HEK293 (cell line): ENCODE data around the gene SAMD13.

Experiments used
- ATF2 ChIP-seq: fragments of 450-650 bp; formaldehyde crosslinking; IDR thresholded peaks from 2 replicates; pipeline ENCODE4 v1.5.1; 2016; ENCODE audit warnings: missing biosample characterization, missing genetic modification characterization, low read depth
- CTCF ChIP-seq: fragments of 450-650 bp; formaldehyde crosslinking; IDR thresholded peaks from 2 replicates; pipeline ENCODE4 v1.5.1; 2016; ENCODE audit warnings: missing biosample characterization, missing genetic modification characterization
- GLI4 ChIP-seq: fragments of 450-650 bp; formaldehyde crosslinking; IDR thresholded peaks from 2 replicates; pipeline ENCODE4 v1.5.1; 2016; ENCODE audit warnings: missing biosample characterization, missing genetic modification characterization
- KLF1 ChIP-seq: fragments of 450-650 bp; formaldehyde crosslinking; IDR thresholded peaks from 2 replicates; pipeline ENCODE4 v1.5.1; 2016; ENCODE audit warnings: missing biosample characterization, missing genetic modification characterization
- KLF16 ChIP-seq: fragments of 450-650 bp; formaldehyde crosslinking; IDR thresholded peaks from 2 replicates; pipeline ENCODE4 v1.5.1; 2017; ENCODE audit warnings: missing biosample characterization, missing genetic modification characterization
- KLF7 ChIP-seq: fragments of 450-650 bp; formaldehyde crosslinking; IDR thresholded peaks from 2 replicates; pipeline ENCODE4 v1.5.1; 2016; ENCODE audit warnings: missing biosample characterization, missing genetic modification characterization, borderline replicate concordance
- REST ChIP-seq: fragments of 450-650 bp; formaldehyde crosslinking; IDR thresholded peaks from 2 replicates; pipeline ENCODE4 v1.5.1; 2016; ENCODE audit warnings: missing biosample characterization, missing genetic modification characterization
- TCF7L2 ChIP-seq: IDR thresholded peaks from 2 replicates; pipeline ENCODE4 v1.6.1; 2011; ENCODE audit warnings: low read depth, mild to moderate bottlenecking, inconsistent platforms, low read length, moderate library complexity, borderline replicate concordance
- ZBTB48 ChIP-seq: fragments of 450-650 bp; formaldehyde crosslinking; IDR thresholded peaks from 2 replicates; pipeline ENCODE4 v1.5.1; 2016; ENCODE audit warnings: missing biosample characterization, missing genetic modification characterization
- ZNF266 ChIP-seq: fragments of 450-650 bp; formaldehyde crosslinking; IDR thresholded peaks from 2 replicates; pipeline ENCODE4 v1.5.1; 2016; ENCODE audit warnings: missing biosample characterization, missing genetic modification characterization, low read depth
- ZNF274 ChIP-seq, 2 experiments: fragments of 200-500 bp in 1 of 2; fragments of 450-650 bp in 1 of 2; sonication (Bioruptor generic) in 1 of 2; formaldehyde crosslinking in 1 of 2; IDR thresholded peaks; 2 replicates each; pipeline versions ENCODE4 v1.5.1 to v1.6.1; 2014 to 2016; ENCODE audit warnings: borderline replicate concordance in 1 of 2, inconsistent platforms in 1 of 2, low read length in 1 of 2, missing biosample characterization in 1 of 2, missing genetic modification characterization in 1 of 2
- ZNF658 ChIP-seq: fragments of 450-650 bp; formaldehyde crosslinking; IDR thresholded peaks from 2 replicates; pipeline ENCODE4; 2016; ENCODE audit warnings: missing biosample characterization, missing genetic modification characterization
- ZNF843 ChIP-seq: fragments of 450-650 bp; formaldehyde crosslinking; IDR thresholded peaks from 2 replicates; pipeline ENCODE4 v1.5.1; 2016; ENCODE audit warnings: missing biosample characterization, missing genetic modification characterization
- TF ChIP-seq, protein P1 (sequence below): sonication (generic); formaldehyde crosslinking; IDR thresholded peaks from 2 replicates; pipeline ENCODE4 v1.8.1; 2022; ENCODE audit warnings: mild to moderate bottlenecking, moderate library complexity, missing genetic modification reagents

- TF ChIP-seq ZBTB48 = no peak
- TF ChIP-seq ATF2 (tag by site-specific recombination) = no peak
- TF ChIP-seq CTCF = no peak
- no peak for TF ChIP-seq KLF16
- TF ChIP-seq GLI4 (tag by site-specific recombination) = no peak
- no peak for TF ChIP-seq REST (tag by site-specific recombination)
- TF ChIP-seq ZNF266 = no peak
- no peak for TF ChIP-seq TCF7L2
- TF ChIP-seq ZNF658 (tag by site-specific recombination) = no peak
- no peak for TF ChIP-seq KLF1 (tag by site-specific recombination)
- no peak for TF ChIP-seq KLF7 (tag by site-specific recombination)
- TF ChIP-seq ZNF843 = no peak
- no peak for TF ChIP-seq ZNF274 (IDR thresholded peaks at IDR 0.05; ENCODE audit: low read length)
- no peak for TF ChIP-seq ZNF274 (tag by site-specific recombination; IDR thresholded peaks at IDR 0.05; ENCODE audit: borderline replicate concordance)
- TF ChIP-seq, protein P1, sequence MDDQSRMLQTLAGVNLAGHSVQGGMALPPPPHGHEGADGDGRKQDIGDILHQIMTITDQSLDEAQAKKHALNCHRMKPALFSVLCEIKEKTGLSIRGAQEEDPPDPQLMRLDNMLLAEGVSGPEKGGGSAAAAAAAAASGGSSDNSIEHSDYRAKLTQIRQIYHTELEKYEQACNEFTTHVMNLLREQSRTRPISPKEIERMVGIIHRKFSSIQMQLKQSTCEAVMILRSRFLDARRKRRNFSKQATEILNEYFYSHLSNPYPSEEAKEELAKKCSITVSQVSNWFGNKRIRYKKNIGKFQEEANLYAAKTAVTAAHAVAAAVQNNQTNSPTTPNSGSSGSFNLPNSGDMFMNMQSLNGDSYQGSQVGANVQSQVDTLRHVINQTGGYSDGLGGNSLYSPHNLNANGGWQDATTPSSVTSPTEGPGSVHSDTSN (CRISPR knock-in tag) = no peak
Measured at GRCh38 chr1:84387480-84388163, 86.1 kb downstream of the SAMD13 start.
